SK-N-SH (cell line): Measurements from ENCODE around the gene GRB10. TPM values are rescaled to one million over a fixed set of nuclear protein-coding genes. Genes with fewer than 3 reads are reported as not detected.

Experiments used
- CTCF ChIA-PET: fragments of 300-600, 350-600 bp; formaldehyde crosslinking; extraction: SDS; loops from one replicate; lab custom pipeline; 2021; lab: Yijun Ruan, JAX
- POLR2A ChIA-PET: fragments of 350-600 bp; sonication (Branson Sonifier 250); formaldehyde crosslinking; extraction: SDS; loops from one replicate; lab custom pipeline; 2020; ENCODE audit warnings: antibody characterized with exemption, inconsistent platforms; lab: Yijun Ruan, JAX
- DNase-seq: peaks from one replicate; pipeline ENCODE4 v3.0.0; 2012
- H2AFZ ChIP-seq: fragments of 200-600 bp; sonication (generic); 2 replicates; pipeline ENCODE4 v1.8.1; 2016; ENCODE audit warnings: antibody characterized with exemption, mild to moderate bottlenecking, low read depth
- H3F3A ChIP-seq: fragments of 200-600 bp; sonication (generic); replicated peaks from 2 replicates; pipeline ENCODE3; 2016; ENCODE audit warnings: antibody characterized with exemption, mild to moderate bottlenecking; ENCODE audit not compliant: insufficient read depth
- H3K27ac ChIP-seq, 2 experiments: fragments of 200-500 bp in 1 of 2; fragments of 200-600 bp in 1 of 2; sonication (Bioruptor generic) in 1 of 2; sonication (generic), shearing (Covaris generic) in 1 of 2; 2 replicates each; pipeline versions ENCODE4 v1.5.1 to v1.6.1; 2014 to 2016; ENCODE audit warnings: low read depth in 2 of 2, inconsistent platforms in 1 of 2, low read length in 1 of 2, mild to moderate bottlenecking in 1 of 2, mixed read lengths in 1 of 2
- H3K27me3 ChIP-seq: fragments of 200-600 bp; sonication (generic), shearing (Covaris generic); 2 replicates; pipeline ENCODE4 v1.6.1; 2016; ENCODE audit warnings: mixed run types; ENCODE audit not compliant: insufficient read depth
- H3K36me3 ChIP-seq, 2 experiments: fragments of 200-500 bp in 1 of 2; fragments of 200-600 bp in 1 of 2; sonication (Bioruptor generic) in 1 of 2; sonication (generic) in 1 of 2; replicated peaks in 1 of 2; 2 replicates each; pipeline versions ENCODE3 to v1.5.1; 2014 to 2016; ENCODE audit warnings: low read length in 1 of 2, mild to moderate bottlenecking in 1 of 2; ENCODE audit not compliant: insufficient read depth in 2 of 2, control insufficient read depth in 1 of 2
- H3K4me1 ChIP-seq, 2 experiments: fragments of 200-500 bp in 1 of 2; fragments of 200-600 bp in 1 of 2; sonication (Bioruptor generic) in 1 of 2; sonication (generic), shearing (Covaris generic) in 1 of 2; 2 replicates each; pipeline versions ENCODE4 v1.5.1 to v1.6.1; 2014 to 2016; ENCODE audit warnings: low read depth in 1 of 2, low read length in 1 of 2, mixed run types in 1 of 2; ENCODE audit not compliant: insufficient read depth in 2 of 2, control insufficient read depth in 1 of 2
- H3K4me2 ChIP-seq: fragments of 200-600 bp; sonication (generic), shearing (Covaris generic); 2 replicates; pipeline ENCODE4 v1.6.1; 2017; ENCODE audit warnings: mixed run types
- H3K4me3 ChIP-seq, 2 experiments: fragments of 200-500 bp in 1 of 2; fragments of 200-600 bp in 1 of 2; sonication (Bioruptor generic) in 1 of 2; sonication (generic), shearing (Covaris generic) in 1 of 2; 2 replicates each; pipeline versions ENCODE4 v1.5.1 to v1.8.1; 2014 to 2016; ENCODE audit warnings: low read depth in 2 of 2, inconsistent platforms in 1 of 2, low read length in 1 of 2, mild to moderate bottlenecking in 1 of 2, mixed read lengths in 1 of 2, moderate library complexity in 1 of 2
- H3K79me2 ChIP-seq: fragments of 200-600 bp; sonication (generic); 2 replicates; pipeline ENCODE4 v1.8.1; 2017; ENCODE audit warnings: mild to moderate bottlenecking; ENCODE audit not compliant: insufficient read depth
- H3K9ac ChIP-seq: fragments of 200-600 bp; sonication (generic); 2 replicates; pipeline ENCODE4 v1.6.1; 2017; ENCODE audit warnings: mixed run types
- H3K9me2 ChIP-seq: fragments of 200-600 bp; sonication (generic); 2 replicates; pipeline ENCODE4 v1.6.1; 2017; ENCODE audit warnings: mixed run types
- H3K9me3 ChIP-seq: fragments of 200-600 bp; sonication (generic); 2 replicates; pipeline ENCODE4 v1.6.1; 2017; ENCODE audit warnings: mixed run types, mild to moderate bottlenecking, moderate library complexity
- H4K20me1 ChIP-seq: fragments of 200-600 bp; sonication (generic); 2 replicates; pipeline ENCODE4 v1.6.1; 2017; ENCODE audit warnings: mild to moderate bottlenecking, mixed run types; ENCODE audit not compliant: insufficient read depth
- EZH2phosphoT487 ChIP-seq: fragments of 200-600 bp; sonication (generic); IDR thresholded peaks from 2 replicates; pipeline ENCODE4 v1.6.1; 2017; ENCODE audit warnings: low read depth, mixed run types, mild to moderate bottlenecking, antibody characterized with exemption, moderate library complexity, borderline replicate concordance
- FOXJ3 ChIP-seq: sonication (generic); formaldehyde crosslinking; IDR thresholded peaks from 2 replicates; pipeline ENCODE4 v1.5.1; 2020; ENCODE audit warnings: mild to moderate bottlenecking, missing genetic modification reagents
- FOXM1 ChIP-seq: IDR thresholded peaks from 2 replicates; pipeline ENCODE4 v1.4.0; 2012; ENCODE audit warnings: low read depth, mild to moderate bottlenecking
- JUND ChIP-seq: IDR thresholded peaks from 2 replicates; pipeline ENCODE4 v1.4.0; 2012
- NRF1 ChIP-seq: IDR thresholded peaks from 2 replicates; pipeline ENCODE4 v1.6.1; 2012; ENCODE audit warnings: low read depth, mild to moderate bottlenecking, low read length
- RFX5 ChIP-seq: IDR thresholded peaks from 2 replicates; pipeline ENCODE4 v1.6.1; 2012; ENCODE audit warnings: mild to moderate bottlenecking, improper control_type of control experiment, low read length
- TCF12 ChIP-seq: IDR thresholded peaks from 2 replicates; pipeline ENCODE4 v1.4.0; 2012
- WGBS: methylation state at CpG from one replicate; pipeline ENCODE4 v1.1.6; 2017; ENCODE audit warnings: low lambda C conversion rate; 5-methylcytosine and 5-hydroxymethylcytosine counted together
- polyA plus RNA-seq, 3 experiments: library from polyadenylated mRNA; depleted of rRNA; stranded (reverse); fragments of >200 nt; gene quantifications; 2 replicates each; pipeline ENCODE4 v1.2.3, GENCODE V29; 2012
- TF ChIP-seq, protein P1 (sequence below): IDR thresholded peaks from 2 replicates; pipeline ENCODE4 v1.6.1; 2012; ENCODE audit warnings: mild to moderate bottlenecking, low read depth, low read length, moderate library complexity
- TF ChIP-seq, protein P2 (sequence below): fragments of 150-350 bp; IDR thresholded peaks from 2 replicates; pipeline ENCODE4 v1.6.1; 2017; ENCODE audit warnings: antibody characterized with exemption, low read length, low read depth, borderline replicate concordance
- TF ChIP-seq, protein P3 (sequence below): IDR thresholded peaks from 2 replicates; pipeline ENCODE4; 2012

The GRB10 gene
- polyA plus RNA-seq, 1 of the 3 experiments (the other 2 are of a cell fraction) = 5.1 TPM

DNA sequence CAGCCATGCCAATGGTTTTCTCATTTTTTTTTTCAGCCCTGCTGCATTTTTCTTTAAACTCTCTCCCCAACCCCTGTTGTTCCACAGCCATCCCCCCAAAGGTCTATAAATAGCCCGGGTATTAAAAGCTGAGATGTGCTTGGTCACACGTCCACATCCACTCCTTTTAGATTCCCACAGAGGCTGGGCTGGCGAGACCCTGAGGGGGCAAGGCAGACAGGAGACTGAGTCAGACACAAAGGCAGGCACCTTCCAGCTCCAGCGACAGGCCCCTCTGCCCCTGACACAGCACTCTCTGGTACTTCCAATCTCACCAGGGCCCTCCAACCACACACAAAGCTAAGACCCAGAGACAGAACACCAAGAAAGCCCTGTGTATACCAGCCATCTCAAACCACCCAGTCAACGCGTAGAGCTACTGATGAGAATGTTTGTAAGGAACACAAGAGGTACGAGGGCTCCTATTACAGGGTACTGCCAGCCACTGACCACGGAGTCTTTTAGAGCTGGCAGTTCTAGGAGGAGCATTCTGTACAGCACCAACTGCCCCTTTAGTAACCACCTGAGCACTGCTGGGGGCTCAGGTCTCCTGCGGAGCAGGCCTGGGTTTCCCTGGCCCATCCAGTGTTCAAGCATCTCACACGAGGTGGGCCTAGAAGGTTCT lies 153.3 kb downstream of the GRB10 start:
- CTCF ChIA-PET = interaction anchor here (0.6 to 7.8 kb wide), 16 partner anchors 11 to 213 kb away, joined by 3 to 87 read pairs (median 4); no protein-coding TSS in a partner anchor
- Histone ChIP-seq H3F3A (no peaks in the 10 kb centered on the region), H3K4me3 (no peak overlapping the region), H3K79me2 (peaks cover 57% of the 10 kb centered on the region), H3K4me1 (peaks cover 0 to 18% of the 10 kb centered on the region in 2 experiments; a peak in 1 of 4 replicates), H4K20me1 (peaks cover 70% of the 10 kb centered on the region), H3K27me3 (no peaks in the 10 kb centered on the region), H3K27ac (no peak overlapping the region), H3K36me3 (peaks cover 0 to 15% of the 10 kb centered on the region in 2 experiments), H3K9me3 (no peaks in the 10 kb centered on the region), H3K9ac (no peak overlapping the region), H3K4me2 (no peak overlapping the region), H3K9me2 (no peaks in the 10 kb centered on the region), H2AFZ (no peak overlapping the region)
- WGBS = 65% methylated on average over 9 of the region's 10 CpGs
- no peak for DNase-seq
- POLR2A ChIA-PET = interaction anchor here (0.7 to 2.1 kb wide), 2 partner anchors 69 to 171 kb away, joined by 6 to 7 read pairs; no protein-coding TSS in a partner anchor
- TF ChIP-seq NRF1 = no peak
- TF ChIP-seq, protein P1, sequence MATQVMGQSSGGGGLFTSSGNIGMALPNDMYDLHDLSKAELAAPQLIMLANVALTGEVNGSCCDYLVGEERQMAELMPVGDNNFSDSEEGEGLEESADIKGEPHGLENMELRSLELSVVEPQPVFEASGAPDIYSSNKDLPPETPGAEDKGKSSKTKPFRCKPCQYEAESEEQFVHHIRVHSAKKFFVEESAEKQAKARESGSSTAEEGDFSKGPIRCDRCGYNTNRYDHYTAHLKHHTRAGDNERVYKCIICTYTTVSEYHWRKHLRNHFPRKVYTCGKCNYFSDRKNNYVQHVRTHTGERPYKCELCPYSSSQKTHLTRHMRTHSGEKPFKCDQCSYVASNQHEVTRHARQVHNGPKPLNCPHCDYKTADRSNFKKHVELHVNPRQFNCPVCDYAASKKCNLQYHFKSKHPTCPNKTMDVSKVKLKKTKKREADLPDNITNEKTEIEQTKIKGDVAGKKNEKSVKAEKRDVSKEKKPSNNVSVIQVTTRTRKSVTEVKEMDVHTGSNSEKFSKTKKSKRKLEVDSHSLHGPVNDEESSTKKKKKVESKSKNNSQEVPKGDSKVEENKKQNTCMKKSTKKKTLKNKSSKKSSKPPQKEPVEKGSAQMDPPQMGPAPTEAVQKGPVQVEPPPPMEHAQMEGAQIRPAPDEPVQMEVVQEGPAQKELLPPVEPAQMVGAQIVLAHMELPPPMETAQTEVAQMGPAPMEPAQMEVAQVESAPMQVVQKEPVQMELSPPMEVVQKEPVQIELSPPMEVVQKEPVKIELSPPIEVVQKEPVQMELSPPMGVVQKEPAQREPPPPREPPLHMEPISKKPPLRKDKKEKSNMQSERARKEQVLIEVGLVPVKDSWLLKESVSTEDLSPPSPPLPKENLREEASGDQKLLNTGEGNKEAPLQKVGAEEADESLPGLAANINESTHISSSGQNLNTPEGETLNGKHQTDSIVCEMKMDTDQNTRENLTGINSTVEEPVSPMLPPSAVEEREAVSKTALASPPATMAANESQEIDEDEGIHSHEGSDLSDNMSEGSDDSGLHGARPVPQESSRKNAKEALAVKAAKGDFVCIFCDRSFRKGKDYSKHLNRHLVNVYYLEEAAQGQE = no peak

DNA sequence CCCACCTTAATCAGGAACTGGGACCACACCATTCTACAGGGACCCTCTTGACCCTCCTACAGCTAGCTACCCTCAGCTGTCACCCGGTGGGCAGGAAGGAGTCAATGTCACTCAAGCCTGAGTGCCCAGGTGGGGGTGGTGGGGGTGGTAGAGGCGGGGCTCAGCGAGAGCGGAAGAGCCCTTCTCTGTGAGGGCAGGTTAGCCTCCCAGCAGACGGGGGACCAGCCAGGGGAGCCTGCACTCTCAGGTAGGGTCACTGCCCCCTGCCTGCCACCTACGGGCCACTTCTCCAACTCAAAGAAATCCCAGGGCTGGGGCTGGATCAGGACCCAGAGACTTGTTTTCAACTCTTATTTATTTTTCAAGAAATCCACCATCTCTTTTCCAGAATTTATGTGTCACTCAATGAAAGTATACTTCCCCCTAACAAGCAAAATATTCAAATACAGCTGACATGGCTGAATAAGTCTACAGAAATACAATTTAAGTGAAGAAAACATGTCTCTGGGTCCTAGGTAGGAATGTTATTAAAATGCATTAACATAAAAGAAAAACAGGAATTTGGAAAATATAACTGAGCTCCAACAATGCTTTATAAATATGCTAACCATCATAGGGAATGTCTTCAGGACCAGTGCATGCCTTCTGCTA lies 154.1 kb downstream of the GRB10 start:
- H3K79me2 ChIP-seq = peaks cover 48% of the 10 kb centered on the region
- H3K4me2 ChIP-seq = no peak overlapping the region
- H3K4me3 ChIP-seq = no peak overlapping the region
- CTCF ChIA-PET = interaction anchor here (1.0 to 7.8 kb wide), 12 partner anchors 14 to 212 kb away, joined by 3 to 87 read pairs (median 4); no protein-coding TSS in a partner anchor
- TF ChIP-seq FOXM1 (no peak), RFX5 (no peak), EZH2phosphoT487 (no peak), FOXJ3 (no peak), JUND (no peak), TCF12 (no peak)
- TF ChIP-seq, protein P2, sequence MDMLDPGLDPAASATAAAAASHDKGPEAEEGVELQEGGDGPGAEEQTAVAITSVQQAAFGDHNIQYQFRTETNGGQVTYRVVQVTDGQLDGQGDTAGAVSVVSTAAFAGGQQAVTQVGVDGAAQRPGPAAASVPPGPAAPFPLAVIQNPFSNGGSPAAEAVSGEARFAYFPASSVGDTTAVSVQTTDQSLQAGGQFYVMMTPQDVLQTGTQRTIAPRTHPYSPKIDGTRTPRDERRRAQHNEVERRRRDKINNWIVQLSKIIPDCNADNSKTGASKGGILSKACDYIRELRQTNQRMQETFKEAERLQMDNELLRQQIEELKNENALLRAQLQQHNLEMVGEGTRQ = no peak
- TF ChIP-seq, protein P3, sequence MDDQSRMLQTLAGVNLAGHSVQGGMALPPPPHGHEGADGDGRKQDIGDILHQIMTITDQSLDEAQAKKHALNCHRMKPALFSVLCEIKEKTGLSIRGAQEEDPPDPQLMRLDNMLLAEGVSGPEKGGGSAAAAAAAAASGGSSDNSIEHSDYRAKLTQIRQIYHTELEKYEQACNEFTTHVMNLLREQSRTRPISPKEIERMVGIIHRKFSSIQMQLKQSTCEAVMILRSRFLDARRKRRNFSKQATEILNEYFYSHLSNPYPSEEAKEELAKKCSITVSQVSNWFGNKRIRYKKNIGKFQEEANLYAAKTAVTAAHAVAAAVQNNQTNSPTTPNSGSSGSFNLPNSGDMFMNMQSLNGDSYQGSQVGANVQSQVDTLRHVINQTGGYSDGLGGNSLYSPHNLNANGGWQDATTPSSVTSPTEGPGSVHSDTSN = no peak
- H3K27ac ChIP-seq = no peak overlapping the region
- no peaks in the 10 kb centered on the region for H3K9me2 ChIP-seq
- no peak overlapping the region for H2AFZ ChIP-seq
- peaks cover 0 to 23% of the 10 kb centered on the region in 2 experiments for H3K36me3 ChIP-seq
- peaks cover 66% of the 10 kb centered on the region for H4K20me1 ChIP-seq
- peaks cover 0 to 18% of the 10 kb centered on the region in 2 experiments; a peak in 1 of 4 replicates for H3K4me1 ChIP-seq
- no peak for DNase-seq
- H3K27me3 ChIP-seq = no peaks in the 10 kb centered on the region
- 61% methylated on average over 2 of the region's 6 CpGs for WGBS
- no peaks in the 10 kb centered on the region for H3K9me3 ChIP-seq
- no peaks in the 10 kb centered on the region for H3F3A ChIP-seq
- no peak overlapping the region for H3K9ac ChIP-seq
- POLR2A ChIA-PET = interaction anchor here (0.7 to 2.1 kb wide), 2 partner anchors 68 to 170 kb away, joined by 6 to 7 read pairs; no protein-coding TSS in a partner anchor
